ENCODE measurements around the gene ATG2A. TPM values are rescaled to one million over a fixed set of nuclear protein-coding genes. Genes with fewer than 3 reads are reported as not detected.

Gene ATG2A
- total RNA-seq, 5 donors from 2014 or later (not counting 1 experiment from before 2014, with no cell fraction given), result 50.9 to 165 (median 55.4) TPM

DNA sequence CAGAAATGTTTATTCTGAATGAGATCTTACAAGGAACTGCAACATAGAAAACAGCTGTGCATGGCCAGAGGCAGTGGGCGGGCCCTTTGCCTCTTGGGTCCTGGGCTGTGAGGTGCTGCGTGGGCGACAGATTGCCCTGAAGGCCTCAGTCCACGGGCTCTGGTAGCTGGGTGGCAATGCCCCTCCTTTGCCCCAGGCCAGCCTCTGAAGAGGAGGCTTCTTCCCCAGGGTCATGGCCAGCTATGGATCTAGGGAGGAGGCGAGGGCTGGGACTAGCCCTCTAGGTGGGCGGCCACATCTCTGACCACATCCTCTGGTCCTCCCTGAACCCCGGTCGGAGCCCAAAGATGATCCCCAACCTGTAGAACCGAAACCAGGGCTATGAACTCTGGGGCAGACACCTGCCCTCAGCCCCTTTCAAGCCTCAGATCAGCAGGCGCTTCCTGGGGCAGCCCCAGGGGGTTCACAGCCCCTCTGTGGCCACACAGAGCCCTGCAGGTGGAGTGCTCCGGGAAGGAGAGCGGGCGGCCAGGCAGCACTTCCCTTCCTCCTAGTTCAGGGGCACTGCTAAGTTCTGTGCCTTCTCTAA, 65.9 kb downstream of the ATG2A start:
- Histone ChIP-seq H3K27ac (ENCODE audit: low read length) (peak overlapping the region; percentile 93), H3K4me1 (ENCODE audit: control insufficient read depth in 1 of 2, extremely low read depth in 1 of 2, insufficient read depth in 2 of 2, low read length in 2 of 2) (peaks cover 71 to 94% of the 10 kb centered on the region in 2 experiments), H3K4me3 (ENCODE audit: control insufficient read depth in 1 of 2, extremely low read depth in 1 of 2, low read length in 1 of 2) (peak overlapping the region in 1 of 2 donors; percentile 32), H3K27me3 (replicated peaks in 1 of 2; ENCODE audit: control insufficient read depth in 2 of 2, extremely low read depth in 1 of 2, insufficient read depth in 2 of 2, low read length in 1 of 2) (no peaks in the 10 kb centered on the region), H3K9me3 (no peaks in the 10 kb centered on the region), H3K36me3 (ENCODE audit: control insufficient read depth in 2 of 2, extremely low read depth in 1 of 2, insufficient read depth in 1 of 2, low read length in 1 of 2) (peaks cover 21 to 41% of the 10 kb centered on the region in 2 donors)
- ChIA-PET CTCF (interaction anchor here (0.5 to 1.7 kb wide), 7 partner anchors 22 to 90 kb away, joined by 3 to 5 read pairs (median 4); no protein-coding TSS in a partner anchor), POLR2A (interaction anchor here in 1 of 2 donors (0.6 kb wide), 2 partner anchors 10 to 27 kb away, joined by 3 to 4 read pairs; no protein-coding TSS in a partner anchor)
- ATAC-seq (replicated peaks in 1 of 4), result peak; percentile 25 to 74 (median 28)
- peaks cover 16% of the 10 kb centered on the region for H3K36me3 Mint-ChIP-seq
- 9% methylated on average over 8 of the region's 13 CpGs for WGBS (ENCODE audit: insufficient coverage)
- no peaks in the 10 kb centered on the region for H3K27me3 Mint-ChIP-seq
- H3K9me3 Mint-ChIP-seq, result no peaks in the 10 kb centered on the region
- peaks cover 83 to 88% (median 88%) of the 10 kb centered on the region in 3 donors for H3K4me1 Mint-ChIP-seq
- H3K27ac Mint-ChIP-seq, result peak overlapping the region; percentile 95 to 97
- H3K4me3 Mint-ChIP-seq, result peak overlapping the region in 2 of 3 donors; percentile 46 to 83
- DNase-seq, result peak in 30 of 35 experiments; percentile 40 to 82 (median 56)

DNA sequence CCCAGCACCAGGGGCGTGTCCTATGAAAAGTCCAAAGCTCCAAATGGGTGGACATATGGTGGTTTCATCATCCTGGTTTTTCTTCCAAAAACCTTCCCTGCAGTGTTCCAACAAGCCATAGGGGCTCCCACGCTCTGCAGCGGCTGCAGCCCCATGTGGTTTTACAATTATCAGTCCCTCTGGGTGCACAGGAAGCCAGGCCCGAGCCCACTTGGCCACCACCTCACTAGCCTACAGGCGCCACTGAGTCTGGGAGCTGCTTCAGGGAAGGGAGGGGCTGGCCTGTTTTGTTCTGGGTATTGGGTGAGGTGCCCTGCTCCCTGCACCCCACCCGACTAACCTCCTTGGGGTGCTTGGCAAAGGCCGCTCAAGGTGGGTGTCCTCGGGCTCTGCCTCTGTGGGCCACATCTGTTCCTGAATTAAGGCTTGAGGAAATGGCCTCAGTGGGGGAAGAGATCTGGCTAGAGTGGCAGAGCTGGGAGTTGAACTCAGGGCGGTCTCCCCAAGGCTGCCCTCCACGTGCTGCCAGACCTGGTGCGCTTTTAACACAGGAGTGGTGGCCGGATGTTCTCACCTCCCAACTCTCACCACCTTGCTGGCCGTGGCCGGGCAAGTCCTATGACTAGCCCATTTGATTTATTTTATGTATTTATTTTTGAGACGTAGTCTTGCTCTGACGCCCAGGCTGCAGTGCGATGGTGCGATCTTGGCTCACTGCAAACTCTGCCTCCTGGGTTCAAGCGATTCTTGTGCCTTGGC, 67.2 kb downstream of the ATG2A start:
- ATAC-seq (replicated peaks in 1 of 4) (no peak), DNase-seq (peak in 1 of 35 experiments; percentile 12)
- Histone ChIP-seq H3K27ac (ENCODE audit: low read length) (peak overlapping the region; percentile 93), H3K4me3 (ENCODE audit: control insufficient read depth in 1 of 2, extremely low read depth in 1 of 2, low read length in 1 of 2) (no peak overlapping the region), H3K9me3 (no peaks in the 10 kb centered on the region), H3K36me3 (ENCODE audit: control insufficient read depth in 2 of 2, extremely low read depth in 1 of 2, insufficient read depth in 1 of 2, low read length in 1 of 2) (peaks cover 10 to 28% of the 10 kb centered on the region in 2 donors), H3K4me1 (ENCODE audit: control insufficient read depth in 1 of 2, extremely low read depth in 1 of 2, insufficient read depth in 2 of 2, low read length in 2 of 2) (peaks cover 58 to 89% of the 10 kb centered on the region in 2 experiments), H3K27me3 (replicated peaks in 1 of 2; ENCODE audit: control insufficient read depth in 2 of 2, extremely low read depth in 1 of 2, insufficient read depth in 2 of 2, low read length in 1 of 2) (no peaks in the 10 kb centered on the region)
- ChIA-PET POLR2A (interaction anchor here in 1 of 2 donors (0.7 kb wide), 1 partner anchor 1630 kb away, joined by 3 read pairs; no protein-coding TSS in a partner anchor), CTCF (interaction anchor here (1.1 to 3.5 kb wide), 9 partner anchors 9 to 71 kb away, joined by 3 to 25 read pairs (median 5); partner anchors contain the start of gene SF1 (in 1 of the 2))
- no peaks in the 10 kb centered on the region for H3K27me3 Mint-ChIP-seq
- no peak overlapping the region for H3K4me3 Mint-ChIP-seq
- H3K36me3 Mint-ChIP-seq, result peaks cover 6% of the 10 kb centered on the region
- no peaks in the 10 kb centered on the region for H3K9me3 Mint-ChIP-seq
- H3K4me1 Mint-ChIP-seq, result peaks cover 76 to 81% (median 80%) of the 10 kb centered on the region in 3 donors
- peak overlapping the region; percentile 90 to 94 for H3K27ac Mint-ChIP-seq
- 100% methylated on average over 1 of the region's 19 CpGs for WGBS (ENCODE audit: insufficient coverage)

DNA sequence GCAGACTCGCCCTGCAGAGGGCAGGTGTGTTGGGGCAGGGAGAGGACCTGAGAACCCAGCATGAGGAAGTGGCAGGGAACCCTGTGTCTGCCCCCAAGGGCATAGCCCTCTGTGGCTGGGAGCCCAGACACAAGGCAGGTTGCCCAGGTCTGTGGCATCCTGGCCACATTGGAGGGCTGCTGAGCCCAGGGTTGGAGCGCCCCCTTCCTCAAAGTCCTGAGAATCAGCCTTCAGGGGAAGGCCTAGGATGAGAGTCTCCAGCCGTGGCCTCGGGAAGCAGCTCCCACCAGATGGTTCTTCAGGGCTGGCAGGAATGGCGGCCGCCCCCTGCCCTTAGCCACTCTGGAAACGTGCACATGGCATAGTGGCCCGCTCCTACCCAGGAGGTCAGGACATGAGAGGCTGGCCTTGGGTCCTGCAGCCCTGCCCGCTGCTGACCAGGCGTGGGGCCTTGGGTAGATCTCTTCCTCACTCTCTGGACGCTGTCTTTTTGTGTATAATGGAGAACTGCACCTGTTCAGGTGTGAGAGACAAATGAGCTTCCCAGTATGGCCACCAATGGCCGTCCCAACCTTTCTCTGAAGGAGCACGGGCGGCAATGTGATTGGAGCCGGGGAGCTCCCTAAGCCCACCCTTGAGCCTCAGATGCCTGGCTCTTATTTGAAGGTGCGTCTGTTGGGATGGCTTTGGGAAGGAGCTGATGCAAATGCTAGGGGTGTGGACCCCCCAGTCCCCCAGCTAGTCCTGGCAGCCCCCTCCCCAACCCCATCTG, 68.0 kb downstream of the ATG2A start:
- Mint-ChIP-seq H3K27me3 (no peaks in the 10 kb centered on the region), H3K9me3 (no peaks in the 10 kb centered on the region), H3K36me3 (no peaks in the 10 kb centered on the region), H3K4me3 (peak overlapping the region in 1 of 3 donors; percentile 45), H3K4me1 (peaks cover 71 to 74% (median 74%) of the 10 kb centered on the region in 3 donors), H3K27ac (peak overlapping the region; percentile 90 to 94)
- WGBS (ENCODE audit: insufficient coverage), result 77% methylated on average over 11 of the region's 16 CpGs
- ChIA-PET POLR2A (interaction anchor here (0.7 to 1.4 kb wide), 2 partner anchors 9 to 1631 kb away, joined by 3 to 4 read pairs; no protein-coding TSS in a partner anchor), CTCF (interaction anchor here (0.5 to 3.5 kb wide), 17 partner anchors 9 to 870 kb away, joined by 3 to 25 read pairs (median 5); partner anchors contain the start of gene SF1 (in 1 of the 2))
- Histone ChIP-seq H3K36me3 (ENCODE audit: control insufficient read depth in 2 of 2, extremely low read depth in 1 of 2, insufficient read depth in 1 of 2, low read length in 1 of 2) (peaks cover 10 to 21% of the 10 kb centered on the region in 2 donors), H3K27me3 (replicated peaks in 1 of 2; ENCODE audit: control insufficient read depth in 2 of 2, extremely low read depth in 1 of 2, insufficient read depth in 2 of 2, low read length in 1 of 2) (no peaks in the 10 kb centered on the region), H3K4me3 (ENCODE audit: control insufficient read depth in 1 of 2, extremely low read depth in 1 of 2, low read length in 1 of 2) (no peak overlapping the region), H3K9me3 (no peaks in the 10 kb centered on the region), H3K27ac (ENCODE audit: low read length) (peak overlapping the region; percentile 93), H3K4me1 (ENCODE audit: control insufficient read depth in 1 of 2, extremely low read depth in 1 of 2, insufficient read depth in 2 of 2, low read length in 2 of 2) (peaks cover 51 to 85% of the 10 kb centered on the region in 2 experiments)
- peak in 2 of 4 experiments; percentile 7 to 15 for ATAC-seq (replicated peaks in 1 of 4)
- DNase-seq, result peak in 15 of 35 experiments; percentile 30 to 59 (median 46)

DNA sequence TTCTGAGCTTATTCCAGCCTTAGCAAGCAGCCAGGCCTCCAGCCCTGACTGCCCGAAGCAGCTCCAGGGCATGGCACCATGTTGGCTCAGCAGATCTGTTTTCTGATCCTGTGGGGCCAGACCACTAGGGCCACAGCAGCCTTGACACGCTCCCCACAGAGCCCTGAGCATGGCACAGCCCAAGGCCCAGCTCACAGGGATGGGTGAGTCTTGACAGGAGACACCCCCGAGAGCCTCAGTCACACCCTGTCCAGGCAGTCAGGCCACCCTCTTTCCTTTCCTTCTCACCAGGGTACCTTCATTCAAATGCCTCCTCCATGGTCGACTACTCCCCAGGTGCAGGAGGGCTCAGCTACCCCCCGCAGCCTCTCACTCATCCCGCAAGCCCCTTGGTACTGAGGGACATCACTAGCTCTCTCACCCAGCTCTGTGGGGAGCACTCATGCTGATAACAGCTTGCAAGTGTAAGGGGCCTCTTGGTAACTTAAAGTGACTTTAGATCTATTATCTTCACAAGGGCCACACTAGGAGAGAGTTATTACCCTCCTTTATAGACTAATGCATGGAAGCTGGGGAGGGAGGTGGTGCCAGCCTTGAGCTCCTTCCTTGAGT, 68.7 kb downstream of the ATG2A start:
- Histone ChIP-seq H3K4me1 (ENCODE audit: control insufficient read depth in 1 of 2, extremely low read depth in 1 of 2, insufficient read depth in 2 of 2, low read length in 2 of 2) (peaks cover 44 to 85% of the 10 kb centered on the region in 2 experiments), H3K27ac (ENCODE audit: low read length) (peak overlapping the region; percentile 93), H3K36me3 (ENCODE audit: control insufficient read depth in 2 of 2, extremely low read depth in 1 of 2, insufficient read depth in 1 of 2, low read length in 1 of 2) (peaks cover 6 to 16% of the 10 kb centered on the region in 2 donors), H3K27me3 (replicated peaks in 1 of 2; ENCODE audit: control insufficient read depth in 2 of 2, extremely low read depth in 1 of 2, insufficient read depth in 2 of 2, low read length in 1 of 2) (no peaks in the 10 kb centered on the region), H3K9me3 (no peaks in the 10 kb centered on the region), H3K4me3 (ENCODE audit: control insufficient read depth in 1 of 2, extremely low read depth in 1 of 2, low read length in 1 of 2) (no peak overlapping the region)
- Mint-ChIP-seq H3K27me3 (no peaks in the 10 kb centered on the region), H3K4me1 (peaks cover 70 to 73% (median 72%) of the 10 kb centered on the region in 3 donors), H3K9me3 (no peaks in the 10 kb centered on the region), H3K4me3 (peak overlapping the region in 1 of 3 donors; percentile 45), H3K36me3 (no peaks in the 10 kb centered on the region), H3K27ac (peak overlapping the region; percentile 90 to 94)
- POLR2A ChIA-PET, result interaction anchor here in 1 of 2 donors (0.7 to 1.4 kb wide), 2 partner anchors 10 to 19 kb away, joined by 4 read pairs; no protein-coding TSS in a partner anchor
- CTCF ChIA-PET, result interaction anchor here (0.5 to 3.5 kb wide), 20 partner anchors 9 to 149 kb away, joined by 3 to 25 read pairs (median 5); partner anchors contain the start of gene SF1 (in 1 of the 2)
- WGBS (ENCODE audit: insufficient coverage), result 86% methylated on average over 6 of the region's 6 CpGs
- ATAC-seq (replicated peaks in 1 of 4) (no peak), DNase-seq (no peak)

DNA sequence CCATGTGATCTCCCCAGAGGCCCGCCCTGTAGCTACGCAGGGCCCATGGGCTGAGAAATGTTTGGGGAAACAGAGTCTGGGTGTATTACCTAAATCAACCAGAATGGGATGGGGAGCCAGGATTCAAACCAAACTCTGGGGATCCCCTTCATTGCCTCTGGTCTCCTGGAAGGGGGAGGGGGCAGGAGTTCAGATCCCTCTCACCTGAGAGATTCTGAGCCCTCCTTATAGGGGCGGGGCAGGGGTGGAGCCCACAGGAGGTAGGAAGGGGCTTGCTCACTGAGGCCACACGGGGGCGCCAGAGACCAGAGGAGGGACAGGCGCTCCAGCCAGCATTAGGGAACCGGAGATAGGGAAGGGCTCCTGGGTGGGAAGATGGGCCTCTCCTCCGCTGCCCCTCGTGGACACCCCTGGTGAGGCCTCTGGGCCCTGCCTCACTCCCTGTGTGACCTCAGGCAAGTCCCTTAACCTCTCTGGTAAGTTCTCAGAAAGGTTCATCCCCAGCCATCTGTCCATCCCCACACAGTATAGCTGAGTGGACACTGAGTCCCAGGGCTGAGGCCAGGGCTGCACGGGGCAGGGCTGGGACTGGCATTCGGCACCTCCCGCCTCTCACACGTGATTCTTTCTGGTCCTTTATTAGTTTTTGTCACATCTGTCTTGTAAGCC, 69.9 kb downstream of the ATG2A start:
- Mint-ChIP-seq H3K9me3 (no peaks in the 10 kb centered on the region), H3K4me3 (peak overlapping the region in 1 of 3 donors; percentile 26), H3K27me3 (no peaks in the 10 kb centered on the region), H3K27ac (peak overlapping the region; percentile 28 to 64), H3K36me3 (no peaks in the 10 kb centered on the region), H3K4me1 (peaks cover 60 to 64% (median 63%) of the 10 kb centered on the region in 3 donors)
- Histone ChIP-seq H3K4me1 (ENCODE audit: control insufficient read depth in 1 of 2, extremely low read depth in 1 of 2, insufficient read depth in 2 of 2, low read length in 2 of 2) (peaks cover 32 to 76% of the 10 kb centered on the region in 2 experiments), H3K4me3 (ENCODE audit: control insufficient read depth in 1 of 2, extremely low read depth in 1 of 2, low read length in 1 of 2) (no peak overlapping the region), H3K9me3 (no peaks in the 10 kb centered on the region), H3K27ac (ENCODE audit: low read length) (peak overlapping the region; percentile 38), H3K27me3 (replicated peaks in 1 of 2; ENCODE audit: control insufficient read depth in 2 of 2, extremely low read depth in 1 of 2, insufficient read depth in 2 of 2, low read length in 1 of 2) (no peaks in the 10 kb centered on the region), H3K36me3 (ENCODE audit: control insufficient read depth in 2 of 2, extremely low read depth in 1 of 2, insufficient read depth in 1 of 2, low read length in 1 of 2) (peaks cover under 1 to 8% of the 10 kb centered on the region in 2 donors)
- ChIA-PET POLR2A (interaction anchor here in 1 of 2 donors (0.7 kb wide), 1 partner anchor 20 kb away, joined by 4 read pairs; no protein-coding TSS in a partner anchor), CTCF (interaction anchor here (0.7 to 3.5 kb wide), 10 partner anchors 15 to 69 kb away, joined by 3 to 25 read pairs (median 4); partner anchors contain the start of gene SF1 (in 1 of the 2))
- 0% methylated on average over 1 of the region's 13 CpGs for WGBS (ENCODE audit: insufficient coverage)
- peak; percentile 56 to 62 (median 59) for ATAC-seq (replicated peaks in 1 of 4)
- peak; percentile 72 to 96 (median 90) for DNase-seq

All from T-cell (primary cell).